ENCODE data around the gene ZSWIM5.
"Not testable (repeated sequence)": the region's sequence is repeated elsewhere in the genome, so short reads cannot be mapped to it uniquely, and the experiment has no call there.

The ZSWIM5 gene

GRCh38 chr1:45103534-45103933, 102.9 kb downstream of the ZSWIM5 start:
- no peak for TF ChIP-seq CTCF (IDR thresholded peaks at IDR 0.05; ENCODE audit: insufficient read depth, low read depth, low read length, missing control alignments)
- DNase-seq (ENCODE audit: low read depth): no peak
- H3K4me3 ChIP-seq (ENCODE audit: low read depth, low read length): no peak overlapping the region

DNA sequence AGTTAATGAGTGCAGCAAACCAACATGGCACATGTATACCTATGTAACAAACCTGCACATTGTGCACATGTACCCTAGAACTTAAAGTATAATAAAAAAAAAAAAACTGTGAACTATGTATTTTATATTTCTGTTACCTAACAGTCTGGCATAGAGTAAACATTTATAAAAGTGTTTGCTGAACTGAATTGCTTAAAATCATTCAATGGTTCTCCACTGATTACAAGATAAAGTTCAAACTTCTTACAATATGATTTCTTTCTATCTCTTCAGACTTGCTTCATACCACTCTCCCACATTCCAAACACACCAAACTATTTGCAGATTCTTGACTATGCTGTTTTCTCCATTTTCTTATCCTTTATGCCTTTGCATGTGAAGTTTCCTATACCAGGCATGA, 104.5 kb downstream of the ZSWIM5 start:
- no peak for DNase-seq (ENCODE audit: low read depth)
- H3K4me3 ChIP-seq (ENCODE audit: low read depth, low read length): no peak overlapping the region
- no peak for TF ChIP-seq CTCF (IDR thresholded peaks at IDR 0.05; ENCODE audit: insufficient read depth, low read depth, low read length, missing control alignments)

DNA sequence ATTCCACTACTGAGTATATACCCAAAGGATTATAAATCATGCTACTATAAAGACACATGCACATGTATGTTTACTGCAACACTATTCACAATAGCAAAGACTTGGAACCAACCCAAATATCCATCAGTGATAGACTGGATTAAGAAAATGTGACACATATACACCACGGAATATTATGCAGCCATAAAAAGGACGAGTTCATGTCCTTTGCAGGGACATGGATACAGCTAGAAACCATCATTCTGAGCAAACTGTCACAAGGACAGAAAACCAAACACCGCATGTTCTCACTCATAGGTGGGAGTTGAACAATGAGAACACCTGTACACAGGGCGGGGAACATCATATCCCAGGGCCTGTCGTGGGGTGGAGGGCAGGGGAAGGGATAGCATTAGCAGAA, 104.9 kb downstream of the ZSWIM5 start:
- not testable (repeated sequence) for H3K4me3 ChIP-seq (ENCODE audit: low read depth, low read length); DNase-seq (ENCODE audit: low read depth)

GRCh38 chr1:45097944-45098343, 108.5 kb downstream of the ZSWIM5 start:
- TF ChIP-seq CTCF (IDR thresholded peaks at IDR 0.05; ENCODE audit: insufficient read depth, low read depth, low read length, missing control alignments): no peak
- DNase-seq (ENCODE audit: low read depth): no peak
- H3K4me3 ChIP-seq (ENCODE audit: low read depth, low read length): no peak overlapping the region

DNA sequence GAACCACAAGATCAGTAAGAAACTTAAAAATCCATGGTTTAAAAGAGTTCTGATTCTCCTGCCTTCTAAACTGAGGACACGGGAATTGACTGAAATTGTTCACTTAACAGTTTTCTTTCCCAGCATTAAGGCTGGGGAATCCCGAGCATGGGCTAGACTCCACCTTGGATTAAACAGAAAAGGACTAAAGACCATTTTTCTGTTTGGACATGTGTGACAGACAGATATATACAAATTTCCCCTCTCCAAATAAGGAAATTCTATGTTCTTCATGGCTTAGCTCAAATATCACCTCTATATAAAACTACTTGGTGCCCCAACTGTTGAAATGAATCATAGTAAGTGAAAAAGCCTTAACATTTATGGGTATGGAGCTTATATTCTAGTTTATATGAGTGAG, 109.3 kb downstream of the ZSWIM5 start:
- TF ChIP-seq CTCF (IDR thresholded peaks at IDR 0.05; ENCODE audit: insufficient read depth, low read depth, low read length, missing control alignments): no peak
- no peak for DNase-seq (ENCODE audit: low read depth)
- no peak overlapping the region for H3K4me3 ChIP-seq (ENCODE audit: low read depth, low read length)

- TF ChIP-seq CTCF (IDR thresholded peaks at IDR 0.05; ENCODE audit: insufficient read depth, low read depth, low read length, missing control alignments): no peak
- H3K4me3 ChIP-seq (ENCODE audit: low read depth, low read length): no peak overlapping the region
- no peak for DNase-seq (ENCODE audit: low read depth)
These were observed 111.0 kb downstream of the ZSWIM5 start for GRCh38 chr1:45095450-45095849.

DNA sequence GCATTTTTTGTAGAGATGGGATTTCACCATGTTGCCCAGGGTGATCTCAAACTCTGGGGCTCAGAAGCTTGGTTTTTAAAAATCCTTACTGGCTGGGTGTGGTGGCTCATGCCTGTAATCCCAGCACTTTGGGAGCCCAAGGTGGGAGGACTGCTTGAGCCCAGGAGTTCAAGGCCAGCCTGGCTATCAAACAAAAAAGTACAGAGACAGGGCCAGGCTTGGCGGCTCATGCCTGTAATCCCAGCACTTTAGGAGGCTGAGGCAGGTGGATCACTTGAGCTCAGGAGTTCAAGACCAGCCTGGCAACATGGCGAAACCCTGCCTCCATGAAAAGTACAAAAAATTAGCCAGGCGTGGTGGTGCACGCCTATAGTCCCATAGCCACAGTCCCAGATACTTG, 112.0 kb downstream of the ZSWIM5 start:
- DNase-seq (ENCODE audit: low read depth); H3K4me3 ChIP-seq (ENCODE audit: low read depth, low read length): not testable (repeated sequence)

DNA sequence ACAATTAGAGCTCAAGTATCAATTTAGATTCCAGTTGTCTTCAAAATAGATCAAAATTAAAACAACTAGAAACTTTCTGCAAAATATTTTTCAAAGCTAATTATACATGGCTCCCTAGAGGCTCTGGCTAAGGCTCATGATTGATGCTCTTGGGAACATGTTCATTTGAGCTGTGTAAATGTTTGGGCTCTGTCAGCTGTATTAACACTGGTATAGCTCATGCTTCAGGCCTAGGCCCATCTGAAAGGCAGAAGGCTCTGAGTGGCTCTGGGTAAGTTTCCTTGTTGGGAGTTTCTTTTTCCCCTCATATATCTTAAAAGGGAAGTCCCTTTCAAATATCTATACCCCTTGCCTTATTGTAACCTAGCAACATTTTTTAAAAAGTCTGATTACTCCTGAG, 113.1 kb downstream of the ZSWIM5 start:
- H3K4me3 ChIP-seq (ENCODE audit: low read depth, low read length): no peak overlapping the region
- no peak for DNase-seq (ENCODE audit: low read depth)
- TF ChIP-seq CTCF (IDR thresholded peaks at IDR 0.05; ENCODE audit: insufficient read depth, low read depth, low read length, missing control alignments): no peak
